Measurements from ENCODE around the gene DNAH5.

The DNAH5 gene

DNA sequence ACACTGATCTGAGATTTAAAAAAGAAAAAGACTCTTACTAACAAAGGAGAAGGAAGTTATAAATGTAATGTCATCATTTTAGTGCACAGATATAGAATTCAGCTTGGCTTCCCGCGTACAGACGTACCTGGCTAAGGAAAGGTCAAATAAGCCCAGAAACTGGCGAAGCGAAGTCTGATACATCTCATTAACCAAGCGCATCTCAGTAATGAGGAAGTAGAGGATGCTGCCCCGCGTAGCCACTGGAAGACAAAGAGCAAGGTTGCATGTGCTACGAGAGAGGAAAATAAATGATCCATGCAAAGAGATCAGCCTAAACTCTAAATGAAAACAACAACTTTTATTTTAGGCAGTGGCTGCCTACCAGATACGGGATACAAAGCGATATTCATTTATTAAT, 208.8 kb downstream of the DNAH5 start:
- H2AFZ ChIP-seq, result no peak overlapping the region
- H3K79me2 ChIP-seq, result no peaks in the 10 kb centered on the region
- no peak overlapping the region for H3K4me3 ChIP-seq (ENCODE audit: low read depth, low read length)
- no peak overlapping the region for H3K4me2 ChIP-seq (ENCODE audit: low read length)
- no peaks in the 10 kb centered on the region for H3K9me3 ChIP-seq (ENCODE audit: control insufficient read depth, low read length)
- TF ChIP-seq, protein P1, sequence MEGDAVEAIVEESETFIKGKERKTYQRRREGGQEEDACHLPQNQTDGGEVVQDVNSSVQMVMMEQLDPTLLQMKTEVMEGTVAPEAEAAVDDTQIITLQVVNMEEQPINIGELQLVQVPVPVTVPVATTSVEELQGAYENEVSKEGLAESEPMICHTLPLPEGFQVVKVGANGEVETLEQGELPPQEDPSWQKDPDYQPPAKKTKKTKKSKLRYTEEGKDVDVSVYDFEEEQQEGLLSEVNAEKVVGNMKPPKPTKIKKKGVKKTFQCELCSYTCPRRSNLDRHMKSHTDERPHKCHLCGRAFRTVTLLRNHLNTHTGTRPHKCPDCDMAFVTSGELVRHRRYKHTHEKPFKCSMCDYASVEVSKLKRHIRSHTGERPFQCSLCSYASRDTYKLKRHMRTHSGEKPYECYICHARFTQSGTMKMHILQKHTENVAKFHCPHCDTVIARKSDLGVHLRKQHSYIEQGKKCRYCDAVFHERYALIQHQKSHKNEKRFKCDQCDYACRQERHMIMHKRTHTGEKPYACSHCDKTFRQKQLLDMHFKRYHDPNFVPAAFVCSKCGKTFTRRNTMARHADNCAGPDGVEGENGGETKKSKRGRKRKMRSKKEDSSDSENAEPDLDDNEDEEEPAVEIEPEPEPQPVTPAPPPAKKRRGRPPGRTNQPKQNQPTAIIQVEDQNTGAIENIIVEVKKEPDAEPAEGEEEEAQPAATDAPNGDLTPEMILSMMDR (IDR thresholded peaks at IDR 0.05), result no peak
- H3K27ac ChIP-seq, result no peak overlapping the region
- H3K4me1 ChIP-seq, result no peaks in the 10 kb centered on the region
- H3K9ac ChIP-seq, result no peak overlapping the region
- no peaks in the 10 kb centered on the region for H3K36me3 ChIP-seq (ENCODE audit: control insufficient read depth, insufficient read depth, low read length)
- H3K27me3 ChIP-seq (ENCODE audit: control insufficient read depth, insufficient read depth, low read length), result no peaks in the 10 kb centered on the region

- TF ChIP-seq, protein P1 (IDR thresholded peaks at IDR 0.05), result no peak
- Histone ChIP-seq H3K4me1 (no peaks in the 10 kb centered on the region), H3K4me3 (ENCODE audit: low read depth, low read length) (no peak overlapping the region), H3K9ac (no peak overlapping the region), H3K79me2 (no peaks in the 10 kb centered on the region), H3K36me3 (ENCODE audit: control insufficient read depth, insufficient read depth, low read length) (no peaks in the 10 kb centered on the region), H2AFZ (no peak overlapping the region), H3K9me3 (ENCODE audit: control insufficient read depth, low read length) (no peaks in the 10 kb centered on the region), H3K27ac (no peak overlapping the region), H3K27me3 (ENCODE audit: control insufficient read depth, insufficient read depth, low read length) (no peaks in the 10 kb centered on the region), H3K4me2 (ENCODE audit: low read length) (no peak overlapping the region)
Observed at GRCh38 chr5:13731121-13731628, 213.3 kb downstream of the DNAH5 start.

DNA sequence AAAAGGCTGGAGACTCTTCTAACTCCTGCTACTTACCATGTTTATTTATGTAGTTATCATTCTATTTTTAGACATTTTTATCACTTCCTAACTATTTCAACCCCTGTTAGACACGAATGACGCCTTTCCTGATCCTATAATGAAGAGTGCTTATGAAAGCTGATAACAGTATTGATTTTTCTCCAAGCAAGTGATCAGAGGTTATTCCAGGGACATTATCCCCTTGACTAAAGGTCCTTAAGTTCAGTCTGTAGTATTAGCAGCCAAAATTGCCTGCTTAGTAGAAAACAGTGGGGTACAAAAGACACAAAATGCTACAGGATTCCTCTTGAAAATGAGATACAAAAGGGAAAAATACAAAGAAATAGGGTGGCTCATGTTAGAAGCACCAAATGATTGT, 235.6 kb downstream of the DNAH5 start:
- TF ChIP-seq, protein P1 (IDR thresholded peaks at IDR 0.05), result no peak
- Histone ChIP-seq H3K36me3 (ENCODE audit: control insufficient read depth, insufficient read depth, low read length) (no peaks in the 10 kb centered on the region), H3K27ac (no peak overlapping the region), H3K4me1 (no peaks in the 10 kb centered on the region), H3K4me3 (ENCODE audit: low read depth, low read length) (no peak overlapping the region), H3K9me3 (ENCODE audit: control insufficient read depth, low read length) (no peaks in the 10 kb centered on the region), H3K9ac (no peak overlapping the region), H2AFZ (no peak overlapping the region), H3K79me2 (no peaks in the 10 kb centered on the region), H3K27me3 (ENCODE audit: control insufficient read depth, insufficient read depth, low read length) (no peaks in the 10 kb centered on the region), H3K4me2 (ENCODE audit: low read length) (no peak overlapping the region)

DNA sequence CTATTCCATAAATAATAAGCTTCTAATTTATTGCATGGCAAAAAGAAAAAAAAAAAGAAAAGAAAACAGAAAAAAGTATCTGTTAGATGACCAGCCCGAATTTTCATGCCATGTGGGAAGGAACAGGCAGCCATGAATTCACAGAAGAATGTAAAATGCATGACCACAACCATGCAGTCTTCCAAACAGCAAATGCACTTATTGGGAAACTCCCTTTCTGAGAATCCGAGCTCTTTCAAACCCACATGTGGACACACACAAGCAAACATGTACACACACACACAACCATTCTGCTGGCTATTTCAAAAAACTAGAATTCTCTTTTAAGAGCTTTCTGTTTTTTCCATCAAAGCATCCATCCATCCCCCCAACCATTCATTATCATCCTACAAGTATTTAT, 236.1 kb downstream of the DNAH5 start:
- Histone ChIP-seq H3K4me2 (ENCODE audit: low read length) (no peak overlapping the region), H3K27me3 (ENCODE audit: control insufficient read depth, insufficient read depth, low read length) (no peaks in the 10 kb centered on the region), H3K4me1 (no peaks in the 10 kb centered on the region), H3K27ac (no peak overlapping the region), H3K9ac (no peak overlapping the region), H3K79me2 (no peaks in the 10 kb centered on the region), H3K36me3 (ENCODE audit: control insufficient read depth, insufficient read depth, low read length) (no peaks in the 10 kb centered on the region), H3K4me3 (ENCODE audit: low read depth, low read length) (no peak overlapping the region), H2AFZ (no peak overlapping the region), H3K9me3 (ENCODE audit: control insufficient read depth, low read length) (no peaks in the 10 kb centered on the region)
- TF ChIP-seq, protein P1 (IDR thresholded peaks at IDR 0.05), result no peak

- TF ChIP-seq, protein P1 (IDR thresholded peaks at IDR 0.05), result no peak
- H3K9me3 ChIP-seq (ENCODE audit: control insufficient read depth, low read length), result no peaks in the 10 kb centered on the region
- no peak overlapping the region for H3K27ac ChIP-seq
- no peak overlapping the region for H3K4me3 ChIP-seq (ENCODE audit: low read depth, low read length)
- no peaks in the 10 kb centered on the region for H3K36me3 ChIP-seq (ENCODE audit: control insufficient read depth, insufficient read depth, low read length)
- H3K79me2 ChIP-seq, result no peaks in the 10 kb centered on the region
- no peaks in the 10 kb centered on the region for H3K27me3 ChIP-seq (ENCODE audit: control insufficient read depth, insufficient read depth, low read length)
- H2AFZ ChIP-seq, result no peak overlapping the region
- H3K4me2 ChIP-seq (ENCODE audit: low read length), result no peak overlapping the region
- no peak overlapping the region for H3K9ac ChIP-seq
- no peaks in the 10 kb centered on the region for H3K4me1 ChIP-seq
Observed at GRCh38 chr5:13704396-13704795, 240.1 kb downstream of the DNAH5 start.
